ENCODE data around the gene KAT6B.

DNA sequence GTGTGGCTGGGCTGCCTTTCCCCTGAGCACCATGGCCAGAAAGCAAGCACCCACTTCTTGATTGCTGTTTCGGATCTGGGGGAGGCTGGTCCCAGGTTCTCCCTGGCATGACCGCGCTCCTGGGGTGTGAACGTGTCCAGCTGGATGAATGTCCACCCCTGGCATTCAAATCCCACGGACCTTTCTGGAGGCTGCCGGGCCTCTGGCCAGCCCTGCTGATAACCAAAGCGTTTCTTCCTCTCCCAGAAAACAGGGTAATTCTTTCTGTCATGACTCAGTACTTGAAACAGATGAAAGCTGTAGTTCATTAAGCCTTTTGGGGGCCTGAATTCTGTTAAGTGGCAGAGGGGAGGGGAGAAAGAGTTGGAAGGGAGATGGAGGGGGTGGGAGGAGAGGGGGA lies 211.9 kb downstream of the KAT6B start:
- TF ChIP-seq CTCF (IDR thresholded peaks at IDR 0.05) (no peak), EZH2 (IDR thresholded peaks at IDR 0.05; ENCODE audit: borderline replicate concordance, insufficient read depth, low read depth, low read length, poor library complexity, severe bottlenecking) (no peak)
